Activated naive CD8-positive, alpha-beta T cell treated with anti-CD3 and anti-CD28 coated beads, Interleukin-2, amount 50 U/mL, for 16 hours (primary cell): ENCODE data around the gene EDEM3.
"Not testable (repeated sequence)": the region's sequence is repeated elsewhere in the genome, so short reads cannot be mapped to it uniquely, and the experiment has no call there.

Experiments
- DNase-seq: peaks from one replicate; pipeline ENCODE4 v3.0.0-alpha.2; 2020; ENCODE audit warnings: low read depth, low spot score

The EDEM3 gene

GRCh38 chr1:184739796-184740195 is 14.9 kb downstream of the EDEM3 start:
- DNase-seq = no peak

DNA sequence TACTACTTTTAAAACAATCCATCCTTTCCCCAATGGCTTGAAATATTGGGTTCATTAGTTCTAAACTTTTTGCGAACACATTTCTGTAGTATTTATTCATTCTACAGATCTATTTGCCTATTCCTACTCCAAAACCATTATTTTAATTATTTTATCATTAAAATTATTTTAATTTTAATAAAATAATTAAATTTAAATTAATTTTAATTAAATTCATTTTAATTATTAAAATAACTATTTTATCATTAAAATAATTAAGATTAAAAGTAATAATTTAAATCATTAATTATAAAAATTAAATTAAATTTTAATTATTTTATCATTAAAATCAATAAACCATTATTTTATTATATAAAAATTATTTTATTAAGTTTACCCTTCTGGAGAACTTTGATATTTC is 15.6 kb downstream of the EDEM3 start:
- no peak for DNase-seq

DNA sequence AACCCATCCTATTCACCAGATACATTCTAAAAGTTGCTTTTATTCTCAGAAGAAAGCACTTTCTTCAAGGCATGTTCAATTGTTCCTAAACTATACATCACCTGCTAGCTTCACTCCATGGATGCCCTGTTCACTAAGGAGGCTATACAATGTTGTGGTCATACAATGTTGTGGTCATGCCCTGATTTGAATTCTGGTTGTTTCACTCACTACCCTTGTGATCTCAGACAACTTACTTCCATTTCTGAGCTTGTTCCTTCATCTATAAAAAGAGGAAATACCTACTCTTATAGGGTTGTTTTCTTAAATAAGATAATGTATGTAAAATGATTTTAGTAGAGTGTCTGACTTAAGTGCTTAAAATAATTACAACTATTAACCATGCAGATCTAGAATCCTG is 19.7 kb downstream of the EDEM3 start:
- no peak for DNase-seq

DNA sequence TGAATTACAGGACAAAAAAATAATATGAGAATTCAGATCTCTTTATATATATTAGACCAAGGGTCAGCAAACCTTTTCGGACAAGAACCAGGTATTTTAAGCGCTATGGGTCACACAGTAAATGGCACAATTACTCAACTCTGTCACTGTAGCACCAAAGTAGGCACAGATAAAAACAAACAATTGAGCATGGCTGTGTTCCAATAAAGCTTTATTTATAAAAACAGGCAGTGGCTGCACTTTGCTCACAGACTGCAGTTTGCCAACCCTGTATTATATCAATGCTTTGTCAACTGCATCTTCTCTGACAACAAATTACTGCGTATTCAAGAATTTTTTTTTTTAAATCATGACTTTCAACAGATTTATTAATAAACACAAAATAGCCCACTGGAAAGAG is 29.8 kb downstream of the EDEM3 start:
- no peak for DNase-seq

GRCh38 chr1:184716158-184716557 is 38.5 kb downstream of the EDEM3 start:
- no peak for DNase-seq

GRCh38 chr1:184709418-184709817 is 45.2 kb downstream of the EDEM3 start:
- DNase-seq = no peak

DNA sequence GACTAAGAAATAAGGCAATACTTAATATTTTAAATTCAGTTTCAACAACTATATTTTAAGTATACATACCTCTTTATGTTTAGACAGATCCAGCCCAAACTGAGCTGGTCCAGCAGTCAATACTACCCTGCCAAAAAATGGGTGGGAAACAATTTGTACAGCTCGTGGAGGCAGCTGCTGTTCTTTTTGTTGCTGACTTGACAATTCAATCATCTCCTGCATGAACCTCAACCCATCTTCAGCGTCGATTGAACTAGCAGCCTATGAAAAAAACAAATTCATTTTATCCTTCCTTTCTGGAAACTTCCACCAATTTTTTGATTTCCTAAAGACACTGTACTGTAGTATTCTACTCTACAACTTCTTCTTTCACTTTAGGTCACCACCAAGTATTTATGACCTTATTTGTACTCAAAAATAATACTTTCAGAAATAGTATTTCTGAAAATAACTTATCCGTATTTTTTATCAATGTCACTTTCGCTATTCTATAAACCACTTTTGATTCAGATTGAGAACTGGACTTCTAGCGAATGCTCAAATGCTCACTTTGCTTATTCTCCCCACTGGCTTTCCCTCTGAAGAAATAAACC is 46.5 kb downstream of the EDEM3 start:
- DNase-seq = no peak

DNA sequence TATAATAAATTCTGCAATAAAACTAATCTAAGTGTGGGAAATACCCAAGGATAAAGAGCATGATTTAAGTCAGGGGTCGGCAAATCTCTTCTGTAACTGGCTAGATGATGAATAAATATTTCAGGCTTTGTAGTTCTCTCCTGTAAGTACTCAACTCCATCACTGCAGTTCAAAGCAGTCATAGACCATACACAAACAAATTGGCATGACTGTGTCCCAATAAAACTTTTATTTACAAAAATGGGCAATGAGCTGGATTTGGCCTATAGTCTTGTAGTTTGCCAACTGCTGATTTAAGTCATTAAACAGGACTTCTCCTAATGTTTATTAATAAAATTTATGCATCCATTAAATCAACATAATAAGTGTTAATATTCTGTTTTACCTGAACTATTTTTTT is 49.4 kb downstream of the EDEM3 start:
- no peak for DNase-seq

- DNase-seq = no peak
These were observed 52.8 kb downstream of the EDEM3 start for GRCh38 chr1:184701816-184702215.

GRCh38 chr1:184698969-184699368 is 55.7 kb downstream of the EDEM3 start:
- no peak for DNase-seq

DNA sequence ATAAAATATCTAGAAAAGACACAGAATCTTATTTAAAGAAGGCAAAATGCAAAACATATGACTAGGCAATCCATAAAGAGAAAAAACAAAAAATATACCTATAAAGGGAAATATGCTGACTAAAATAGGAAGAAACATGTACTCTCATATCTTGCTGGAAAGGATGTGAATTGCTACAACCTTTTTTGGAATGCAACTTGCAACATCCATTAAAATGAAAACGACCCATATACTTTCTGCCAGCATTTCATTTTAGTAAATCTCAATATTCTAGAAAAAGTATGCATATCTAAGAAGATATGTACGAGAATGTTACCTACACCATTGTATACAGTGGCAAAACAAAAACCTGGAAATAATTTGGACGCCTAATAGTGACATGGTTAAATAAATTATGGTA is 56.6 kb downstream of the EDEM3 start:
- DNase-seq = no peak

DNA sequence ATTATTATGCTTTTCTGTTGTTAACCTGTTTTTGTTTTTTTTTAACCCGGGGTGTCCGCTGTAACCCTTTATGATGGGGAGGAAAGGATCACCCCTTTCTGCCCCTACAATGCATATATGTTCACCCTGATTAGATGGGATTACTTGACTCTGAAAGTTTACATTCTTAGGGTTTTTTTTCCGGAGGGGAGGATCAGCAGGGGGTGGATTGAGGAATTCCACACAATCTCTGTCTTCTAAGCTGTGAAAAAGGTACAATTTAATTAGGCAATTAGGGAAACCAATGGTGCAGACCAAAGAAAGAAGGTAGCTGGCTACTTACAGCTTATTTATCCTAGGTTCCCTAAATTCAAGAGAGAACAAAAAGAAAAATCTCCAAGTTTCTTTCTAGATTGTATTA is 58.3 kb downstream of the EDEM3 start:
- no peak for DNase-seq

- no peak for DNase-seq
These were observed 59.6 kb downstream of the EDEM3 start for GRCh38 chr1:184695023-184695422.

DNA sequence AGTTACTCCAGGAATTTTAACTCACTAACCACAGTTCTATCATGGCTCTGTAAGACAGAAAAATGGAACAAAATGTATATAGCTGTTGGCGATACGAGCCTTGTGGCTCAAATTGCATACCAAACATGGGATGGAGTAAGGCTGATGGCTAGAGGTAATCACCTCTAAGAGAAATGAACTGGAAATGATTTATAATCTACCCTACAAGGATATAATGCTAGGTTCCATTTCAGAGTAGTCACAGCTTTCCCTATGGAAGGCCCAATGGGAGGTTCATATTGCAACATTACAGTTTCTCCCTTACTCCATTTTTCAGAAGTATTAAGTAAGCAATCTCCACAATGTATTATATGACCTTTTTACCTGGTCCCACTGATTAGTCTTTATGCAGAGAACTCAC is 61.6 kb downstream of the EDEM3 start:
- no peak for DNase-seq

DNA sequence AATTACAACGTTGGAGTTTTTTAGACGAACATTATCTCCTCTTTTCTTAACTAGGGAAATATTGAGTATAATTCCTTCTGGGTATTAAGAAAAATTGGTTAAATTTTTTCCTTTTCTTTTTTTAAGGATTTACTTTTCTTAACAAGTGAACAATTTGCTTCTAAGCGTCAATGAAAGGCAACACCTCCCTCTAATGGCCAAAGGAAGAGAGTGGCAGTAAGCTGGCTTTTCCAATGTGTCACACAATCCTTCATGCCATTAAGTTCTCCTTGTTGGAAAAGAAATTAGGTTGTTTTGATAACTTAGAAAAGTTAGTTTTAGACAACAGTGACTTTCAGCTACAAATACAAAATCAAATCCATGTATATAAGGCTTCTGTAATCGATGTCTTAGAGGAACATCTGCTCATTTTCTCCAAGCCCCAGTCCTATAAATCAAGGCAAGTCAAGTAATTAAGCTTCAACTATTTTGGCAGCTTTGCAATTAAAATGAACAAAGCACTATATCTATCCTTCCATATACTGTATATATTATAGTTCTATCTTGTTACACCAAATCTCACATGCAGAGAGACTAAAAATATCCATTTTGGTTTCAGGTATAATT is 62.8 kb downstream of the EDEM3 start:
- no peak for DNase-seq

DNA sequence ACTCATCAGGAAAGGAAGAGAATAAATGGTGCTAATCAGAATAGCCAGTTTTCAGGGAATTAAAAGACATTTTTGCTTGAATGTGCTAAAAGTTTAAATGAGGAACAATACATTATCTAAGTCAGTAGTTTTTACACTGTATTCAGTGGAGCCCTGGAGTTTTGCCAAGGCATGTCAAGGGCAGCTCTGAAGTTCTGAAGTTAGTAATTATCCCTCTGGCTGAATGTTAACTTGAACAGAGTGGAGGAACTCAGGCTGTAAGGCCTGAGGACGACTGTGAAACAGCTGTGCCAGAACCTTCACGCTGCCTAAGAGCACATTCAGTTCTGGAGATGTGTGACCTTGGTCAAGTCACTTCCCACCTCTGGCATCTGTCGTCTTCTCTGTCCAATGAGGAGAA is 68.1 kb downstream of the EDEM3 start:
- DNase-seq = no peak

- no peak for DNase-seq
These were observed 69.5 kb downstream of the EDEM3 start for GRCh38 chr1:184685116-184685515.

GRCh38 chr1:184684285-184685074 is 70.2 kb downstream of the EDEM3 start:
- DNase-seq = no peak

- no peak for DNase-seq
These were observed 71.7 kb downstream of the EDEM3 start for GRCh38 chr1:184682956-184683355.

- DNase-seq = not testable (repeated sequence)
These were observed 73.9 kb downstream of the EDEM3 start for GRCh38 chr1:184680611-184681225.

DNA sequence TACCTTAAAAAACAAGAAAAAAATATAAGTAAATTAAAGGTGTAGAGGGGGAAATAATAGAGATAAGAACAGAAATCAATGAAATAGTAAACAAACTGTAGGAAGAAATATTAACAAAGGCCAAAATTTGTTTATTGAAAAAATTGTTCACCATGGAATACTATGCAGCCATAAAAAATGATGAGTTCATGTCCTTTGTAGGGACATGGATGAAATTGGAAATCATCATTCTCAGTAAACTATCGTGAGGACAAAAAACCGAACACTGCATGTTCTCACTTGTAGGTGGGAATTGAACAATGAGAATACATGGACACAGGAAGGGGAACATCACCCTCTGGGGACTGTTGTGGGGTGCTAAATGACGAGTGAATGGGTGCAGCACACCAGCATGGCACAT is 75.2 kb downstream of the EDEM3 start:
- not testable (repeated sequence) for DNase-seq

DNA sequence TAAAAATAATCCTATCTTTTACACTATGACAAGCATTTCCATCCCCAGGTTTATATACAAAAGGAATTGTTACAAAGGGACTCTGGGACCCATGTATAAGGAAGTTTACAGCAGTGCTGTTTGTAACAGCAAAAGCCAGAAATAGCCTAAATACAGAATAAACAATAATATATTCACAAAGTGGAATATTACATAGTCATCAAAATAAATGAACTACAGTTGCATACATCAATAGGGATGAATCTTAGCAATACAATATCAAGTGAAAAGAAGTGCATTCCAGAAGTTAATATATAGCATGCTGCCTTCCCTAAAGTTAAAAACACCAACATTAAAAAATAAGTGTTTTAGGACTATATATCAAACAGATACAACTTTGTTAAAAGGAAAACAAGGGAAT is 77.3 kb downstream of the EDEM3 start:
- no peak for DNase-seq

DNA sequence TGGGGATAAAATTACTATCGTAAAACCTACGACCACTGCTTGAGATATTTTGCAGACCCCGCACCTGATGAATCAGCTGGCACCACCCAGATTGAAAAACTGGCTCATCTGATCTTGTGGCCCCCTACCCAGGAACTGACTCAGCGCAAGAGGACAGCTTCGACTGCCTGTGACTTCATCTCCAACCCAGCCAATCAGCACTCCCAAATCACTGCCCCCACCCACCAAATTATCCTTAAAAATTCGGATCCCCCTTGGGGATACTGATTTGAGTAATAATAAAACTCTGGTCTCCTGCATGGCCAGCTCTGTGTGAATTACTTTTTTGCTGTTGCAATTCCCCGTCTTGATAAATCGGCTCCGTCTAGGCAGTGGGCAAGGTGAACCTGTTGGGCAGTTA is 81.4 kb downstream of the EDEM3 start:
- no peak for DNase-seq
